ENCODE data around the gene MCTP2.

MCTP2 gene

GRCh38 chr15:94295275-94295674 is 63.9 kb downstream of the MCTP2 start:
- no peak overlapping the region for H3K27ac ChIP-seq (ENCODE audit: low read length)
- H3K4me1 ChIP-seq (ENCODE audit: control insufficient read depth, insufficient read depth, low read length), result no peaks in the 10 kb centered on the region
- DNase-seq (ENCODE audit: low read depth, low spot score), result no peak
- no peaks in the 10 kb centered on the region for H3K27me3 ChIP-seq (ENCODE audit: control insufficient read depth, insufficient read depth, low read length)
- H3K4me3 ChIP-seq (ENCODE audit: low read length), result no peak overlapping the region
- whole genome bisulfite sequencing (ENCODE audit: insufficient coverage, insufficient read length), result no CpG with 5 or more reads among the region's 4 CpGs
- H3K36me3 ChIP-seq (ENCODE audit: control insufficient read depth, insufficient read depth, low read length), result no peaks in the 10 kb centered on the region
- no peaks in the 10 kb centered on the region for H3K9me3 ChIP-seq (ENCODE audit: control insufficient read depth, insufficient read depth, low read length)

DNA sequence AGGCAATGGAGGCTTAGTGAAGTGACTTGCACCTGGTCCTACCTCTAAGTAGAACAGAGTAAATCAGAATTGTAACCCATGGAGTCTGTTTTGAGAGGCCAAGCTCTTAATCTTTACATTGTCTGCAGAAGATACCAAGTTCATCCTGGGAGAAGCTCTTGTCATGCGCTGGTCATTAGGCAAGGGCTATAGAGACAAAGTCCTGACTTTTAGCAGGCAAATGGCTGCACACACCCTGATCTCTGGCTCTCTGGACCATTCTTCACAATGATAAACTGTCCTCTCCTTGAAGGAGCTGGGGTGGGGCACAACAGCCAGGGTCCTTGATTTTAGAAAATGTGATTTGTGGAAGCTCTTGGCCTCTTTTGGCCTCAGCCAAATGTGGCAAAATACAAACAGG is 65.4 kb downstream of the MCTP2 start:
- Histone ChIP-seq H3K4me3 (ENCODE audit: low read length) (no peak overlapping the region), H3K36me3 (ENCODE audit: control insufficient read depth, insufficient read depth, low read length) (no peaks in the 10 kb centered on the region), H3K4me1 (ENCODE audit: control insufficient read depth, insufficient read depth, low read length) (no peaks in the 10 kb centered on the region), H3K27ac (ENCODE audit: low read length) (no peak overlapping the region), H3K9me3 (ENCODE audit: control insufficient read depth, insufficient read depth, low read length) (peaks cover 2% of the 10 kb centered on the region; the same call in 1 of the 2 replicates), H3K27me3 (ENCODE audit: control insufficient read depth, insufficient read depth, low read length) (no peaks in the 10 kb centered on the region)
- no CpG with 5 or more reads among the region's 1 CpG for WGBS (ENCODE audit: insufficient coverage, insufficient read length)
- no peak for DNase-seq (ENCODE audit: low read depth, low spot score)

DNA sequence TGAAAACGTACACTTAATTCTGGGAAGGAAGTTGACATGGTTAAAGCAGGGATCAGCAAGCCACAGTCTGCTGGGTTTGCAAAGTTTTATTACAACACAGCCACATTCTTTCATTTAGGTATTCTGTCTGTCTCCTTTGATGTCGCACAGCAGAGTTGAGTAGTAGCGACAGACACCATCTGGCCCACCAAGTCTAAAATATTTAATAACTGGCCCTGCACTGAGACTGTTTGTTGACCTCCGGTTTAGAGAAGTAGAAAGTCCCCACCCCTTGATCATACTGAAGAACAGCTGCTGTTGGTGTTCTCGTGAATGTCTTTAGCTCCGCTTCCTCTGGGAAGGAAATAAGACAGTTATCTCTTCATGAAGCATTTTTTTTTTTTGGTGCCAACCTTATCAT is 66.2 kb downstream of the MCTP2 start:
- no peaks in the 10 kb centered on the region for H3K4me1 ChIP-seq (ENCODE audit: control insufficient read depth, insufficient read depth, low read length)
- no peak for DNase-seq (ENCODE audit: low read depth, low spot score)
- WGBS (ENCODE audit: insufficient coverage, insufficient read length), result no CpG with 5 or more reads among the region's 6 CpGs
- no peak overlapping the region for H3K4me3 ChIP-seq (ENCODE audit: low read length)
- H3K27me3 ChIP-seq (ENCODE audit: control insufficient read depth, insufficient read depth, low read length), result no peaks in the 10 kb centered on the region
- H3K36me3 ChIP-seq (ENCODE audit: control insufficient read depth, insufficient read depth, low read length), result no peaks in the 10 kb centered on the region
- peaks cover 2% of the 10 kb centered on the region; the same call in 1 of the 2 replicates for H3K9me3 ChIP-seq (ENCODE audit: control insufficient read depth, insufficient read depth, low read length)
- no peak overlapping the region for H3K27ac ChIP-seq (ENCODE audit: low read length)

- no peak for DNase-seq (ENCODE audit: low read depth, low spot score)
- H3K4me1 ChIP-seq (ENCODE audit: control insufficient read depth, insufficient read depth, low read length), result no peaks in the 10 kb centered on the region
- H3K27me3 ChIP-seq (ENCODE audit: control insufficient read depth, insufficient read depth, low read length), result no peaks in the 10 kb centered on the region
- H3K36me3 ChIP-seq (ENCODE audit: control insufficient read depth, insufficient read depth, low read length), result no peaks in the 10 kb centered on the region
- no peak overlapping the region for H3K4me3 ChIP-seq (ENCODE audit: low read length)
- no peak overlapping the region for H3K27ac ChIP-seq (ENCODE audit: low read length)
- WGBS (ENCODE audit: insufficient coverage, insufficient read length), result no CpG with 5 or more reads among the region's 9 CpGs
- H3K9me3 ChIP-seq (ENCODE audit: control insufficient read depth, insufficient read depth, low read length), result peaks cover 2% of the 10 kb centered on the region; the same call in 1 of the 2 replicates
Observed at GRCh38 chr15:94298364-94298763, 67.0 kb downstream of the MCTP2 start.

GRCh38 chr15:94300612-94301011 is 69.3 kb downstream of the MCTP2 start:
- no peak for DNase-seq (ENCODE audit: low read depth, low spot score)
- Histone ChIP-seq H3K36me3 (ENCODE audit: control insufficient read depth, insufficient read depth, low read length) (no peaks in the 10 kb centered on the region), H3K27me3 (ENCODE audit: control insufficient read depth, insufficient read depth, low read length) (no peaks in the 10 kb centered on the region), H3K4me3 (ENCODE audit: low read length) (no peak overlapping the region), H3K9me3 (ENCODE audit: control insufficient read depth, insufficient read depth, low read length) (peaks cover 2% of the 10 kb centered on the region; the same call in 1 of the 2 replicates), H3K4me1 (ENCODE audit: control insufficient read depth, insufficient read depth, low read length) (no peaks in the 10 kb centered on the region), H3K27ac (ENCODE audit: low read length) (no peak overlapping the region)

DNA sequence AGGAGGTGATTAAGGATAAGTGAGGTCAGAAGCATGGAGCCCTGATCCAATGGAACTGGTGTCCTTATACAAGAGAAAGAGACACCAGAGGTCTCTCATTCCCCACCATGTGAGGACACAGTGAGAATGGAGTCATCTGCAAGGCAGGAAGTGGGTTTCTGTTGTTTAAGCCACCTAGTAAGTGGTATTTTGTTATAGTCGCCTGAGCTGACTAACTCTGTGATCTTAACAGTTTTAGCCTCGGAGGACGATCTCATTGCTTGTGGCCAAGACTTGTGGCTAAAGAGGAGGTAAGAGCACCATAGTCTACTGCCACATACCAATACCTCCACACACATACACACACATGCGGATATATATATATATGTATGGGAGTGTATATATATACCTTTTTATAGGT is 73.8 kb downstream of the MCTP2 start:
- no peaks in the 10 kb centered on the region for H3K27me3 ChIP-seq (ENCODE audit: control insufficient read depth, insufficient read depth, low read length)
- H3K36me3 ChIP-seq (ENCODE audit: control insufficient read depth, insufficient read depth, low read length), result no peaks in the 10 kb centered on the region
- no peak for DNase-seq (ENCODE audit: low read depth, low spot score)
- H3K4me1 ChIP-seq (ENCODE audit: control insufficient read depth, insufficient read depth, low read length), result no peaks in the 10 kb centered on the region
- no peak overlapping the region for H3K4me3 ChIP-seq (ENCODE audit: low read length)
- no CpG with 5 or more reads among the region's 4 CpGs for WGBS (ENCODE audit: insufficient coverage, insufficient read length)
- no peak overlapping the region for H3K27ac ChIP-seq (ENCODE audit: low read length)
- H3K9me3 ChIP-seq (ENCODE audit: control insufficient read depth, insufficient read depth, low read length), result peaks cover 2% of the 10 kb centered on the region; the same call in 1 of the 2 replicates

DNA sequence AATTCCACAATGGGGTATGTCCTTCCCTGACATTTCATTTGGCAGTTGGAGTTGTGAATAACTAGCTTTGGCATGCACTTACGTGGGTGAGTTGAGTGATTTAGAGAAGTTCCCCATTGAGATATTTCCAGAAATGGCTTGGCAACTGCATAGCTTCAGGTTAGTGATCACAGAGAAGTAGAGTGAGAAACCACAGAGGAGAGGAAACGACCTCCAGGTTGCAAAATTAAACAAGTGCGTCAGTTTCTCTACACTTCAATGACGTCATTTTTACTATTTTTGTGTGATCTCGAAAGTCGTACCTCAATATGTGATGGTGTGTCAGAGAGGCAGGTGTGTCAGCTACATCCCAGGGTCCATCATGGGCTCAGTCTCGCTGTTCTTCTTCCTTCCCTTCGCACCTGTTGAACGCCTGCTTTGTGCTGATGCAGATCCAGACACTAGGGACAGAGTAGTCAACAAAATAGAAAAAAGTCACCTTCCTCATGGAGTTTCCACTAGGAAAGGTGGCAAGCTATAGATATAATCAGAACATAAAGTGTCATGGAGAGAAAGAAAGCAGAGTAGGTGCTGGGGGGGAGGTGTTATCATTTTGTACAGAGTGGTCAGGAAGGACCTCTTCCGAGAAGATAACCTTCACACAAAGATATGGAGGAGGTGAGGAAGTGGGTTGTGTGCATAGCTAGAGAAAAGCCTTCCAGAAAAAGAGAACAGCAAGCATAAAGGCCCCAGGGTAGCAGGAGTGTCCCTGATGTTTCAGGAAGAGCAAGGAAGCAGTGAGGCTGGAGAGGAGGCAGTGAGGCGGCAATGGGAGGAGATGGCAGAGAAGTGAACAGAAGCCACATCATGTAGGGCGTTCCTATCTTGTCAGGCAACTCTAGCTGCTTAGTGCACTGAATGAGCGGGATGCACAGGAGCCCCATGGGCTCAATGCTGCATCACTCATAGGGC is 75.6 kb downstream of the MCTP2 start:
- H3K9me3 ChIP-seq (ENCODE audit: control insufficient read depth, insufficient read depth, low read length), result no peaks in the 10 kb centered on the region
- no CpG with 5 or more reads among the region's 13 CpGs for WGBS (ENCODE audit: insufficient coverage, insufficient read length)
- DNase-seq (ENCODE audit: low read depth, low spot score), result no peak

DNA sequence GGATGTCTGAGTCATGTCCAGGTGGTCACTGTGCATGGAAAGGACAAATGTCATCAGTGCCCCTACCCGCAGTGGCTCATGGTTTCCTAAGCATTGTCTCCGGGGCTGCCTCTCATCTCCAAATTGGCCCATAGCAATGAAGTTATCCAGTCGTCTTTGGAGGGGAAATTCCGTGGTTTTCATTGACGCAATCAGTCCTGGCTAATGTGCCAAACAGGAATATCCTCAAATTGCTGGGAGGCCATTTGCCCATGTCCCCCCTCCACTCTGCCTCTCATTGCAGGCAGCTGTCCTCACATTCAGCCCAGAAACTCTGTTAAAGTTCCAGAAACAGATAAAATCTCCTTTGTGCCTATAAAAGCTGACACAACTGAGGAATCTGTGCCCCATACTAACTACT is 81.6 kb downstream of the MCTP2 start:
- WGBS (ENCODE audit: insufficient coverage, insufficient read length), result no CpG with 5 or more reads among the region's 5 CpGs
- no peaks in the 10 kb centered on the region for H3K36me3 ChIP-seq (ENCODE audit: control insufficient read depth, insufficient read depth, low read length)
- H3K4me1 ChIP-seq (ENCODE audit: control insufficient read depth, insufficient read depth, low read length), result peaks cover 3% of the 10 kb centered on the region
- no peaks in the 10 kb centered on the region for H3K9me3 ChIP-seq (ENCODE audit: control insufficient read depth, insufficient read depth, low read length)
- H3K4me3 ChIP-seq (ENCODE audit: low read length), result no peak overlapping the region
- H3K27ac ChIP-seq (ENCODE audit: low read length), result no peak overlapping the region
- DNase-seq (ENCODE audit: low read depth, low spot score), result no peak
- no peaks in the 10 kb centered on the region for H3K27me3 ChIP-seq (ENCODE audit: control insufficient read depth, insufficient read depth, low read length)

More for the DNA sequence above, 75.6 kb downstream of the MCTP2 start:
- Histone ChIP-seq H3K36me3 (ENCODE audit: control insufficient read depth, insufficient read depth, low read length) (no peaks in the 10 kb centered on the region), H3K4me3 (ENCODE audit: low read length) (no peak overlapping the region), H3K27me3 (ENCODE audit: control insufficient read depth, insufficient read depth, low read length) (no peaks in the 10 kb centered on the region), H3K4me1 (ENCODE audit: control insufficient read depth, insufficient read depth, low read length) (no peaks in the 10 kb centered on the region), H3K27ac (ENCODE audit: low read length) (no peak overlapping the region)

GRCh38 chr15:94314639-94315038 is 83.3 kb downstream of the MCTP2 start:
- WGBS (ENCODE audit: insufficient coverage, insufficient read length), result no CpG with 5 or more reads among the region's 3 CpGs
- Histone ChIP-seq H3K27ac (ENCODE audit: low read length) (no peak overlapping the region), H3K4me1 (ENCODE audit: control insufficient read depth, insufficient read depth, low read length) (peaks cover 3% of the 10 kb centered on the region), H3K27me3 (ENCODE audit: control insufficient read depth, insufficient read depth, low read length) (no peaks in the 10 kb centered on the region), H3K36me3 (ENCODE audit: control insufficient read depth, insufficient read depth, low read length) (no peaks in the 10 kb centered on the region), H3K4me3 (ENCODE audit: low read length) (no peak overlapping the region), H3K9me3 (ENCODE audit: control insufficient read depth, insufficient read depth, low read length) (no peaks in the 10 kb centered on the region)
- DNase-seq (ENCODE audit: low read depth, low spot score), result no peak

DNA sequence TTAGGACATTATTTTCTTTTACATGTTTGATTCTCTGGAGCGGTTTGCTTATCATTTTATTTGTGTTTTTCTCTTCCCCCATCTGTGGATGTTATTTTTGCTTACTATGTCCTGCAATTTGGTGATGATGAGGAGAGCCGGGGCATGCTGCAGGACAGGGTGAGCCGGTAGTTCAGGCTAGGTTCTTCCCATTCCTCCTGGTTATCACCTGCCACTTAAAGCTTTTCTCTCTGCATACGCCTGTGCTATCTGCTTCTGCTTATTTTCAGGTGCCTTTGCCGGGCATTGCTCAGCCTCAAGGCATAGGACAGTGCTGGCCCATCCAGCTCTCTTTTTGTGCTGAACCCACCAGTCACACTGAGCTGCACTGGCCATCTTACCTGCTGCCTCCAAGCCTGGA is 85.8 kb downstream of the MCTP2 start:
- Histone ChIP-seq H3K27ac (ENCODE audit: low read length) (no peak overlapping the region), H3K9me3 (ENCODE audit: control insufficient read depth, insufficient read depth, low read length) (no peaks in the 10 kb centered on the region), H3K4me3 (ENCODE audit: low read length) (no peak overlapping the region), H3K36me3 (ENCODE audit: control insufficient read depth, insufficient read depth, low read length) (no peaks in the 10 kb centered on the region), H3K27me3 (ENCODE audit: control insufficient read depth, insufficient read depth, low read length) (no peaks in the 10 kb centered on the region), H3K4me1 (ENCODE audit: control insufficient read depth, insufficient read depth, low read length) (peaks cover 3% of the 10 kb centered on the region)
- no CpG with 5 or more reads among the region's 5 CpGs for WGBS (ENCODE audit: insufficient coverage, insufficient read length)
- DNase-seq (ENCODE audit: low read depth, low spot score), result no peak

GRCh38 chr15:94322141-94322540 is 90.8 kb downstream of the MCTP2 start:
- no CpG with 5 or more reads among the region's 2 CpGs for WGBS (ENCODE audit: insufficient coverage, insufficient read length)
- no peaks in the 10 kb centered on the region for H3K9me3 ChIP-seq (ENCODE audit: control insufficient read depth, insufficient read depth, low read length)
- H3K27ac ChIP-seq (ENCODE audit: low read length), result no peak overlapping the region
- DNase-seq (ENCODE audit: low read depth, low spot score), result no peak
- H3K4me1 ChIP-seq (ENCODE audit: control insufficient read depth, insufficient read depth, low read length), result peaks cover 2% of the 10 kb centered on the region; the same call in 1 of the 2 replicates
- H3K27me3 ChIP-seq (ENCODE audit: control insufficient read depth, insufficient read depth, low read length), result no peaks in the 10 kb centered on the region
- no peak overlapping the region for H3K4me3 ChIP-seq (ENCODE audit: low read length)
- H3K36me3 ChIP-seq (ENCODE audit: control insufficient read depth, insufficient read depth, low read length), result no peaks in the 10 kb centered on the region

Data from iPS DF 6.9 (cell line).